GM12801 (cell line): Measurements from ENCODE around the gene CADPS.

ENCODE experiments used
- TF ChIP-seq, protein P1 (sequence below): IDR thresholded peaks from one replicate; pipeline ENCODE4 v1.5.1; 2011; ENCODE audit warnings: control low read depth; ENCODE audit not compliant: insufficient read length; ENCODE audit errors: extremely low read depth

Gene CADPS

DNA sequence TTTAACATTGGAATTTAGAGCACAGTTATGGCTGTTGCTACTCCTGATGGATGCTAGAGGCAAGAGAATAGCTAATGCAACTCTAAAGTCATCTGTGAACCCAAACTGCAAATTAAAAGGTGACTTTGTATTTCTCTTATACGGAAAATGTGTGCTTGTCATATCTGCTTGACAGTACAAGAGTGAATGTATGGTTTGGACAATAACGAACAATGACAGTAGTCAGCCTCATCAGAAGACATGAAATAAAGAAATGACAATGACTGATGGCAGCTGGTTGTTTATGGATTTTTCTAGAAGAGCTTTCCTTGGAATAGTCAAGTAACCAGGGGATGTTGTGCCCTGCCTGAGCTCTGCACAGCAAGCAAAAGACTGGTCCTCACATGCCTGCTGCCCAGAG lies 333.0 kb downstream of the CADPS start:
- TF ChIP-seq, protein P1, sequence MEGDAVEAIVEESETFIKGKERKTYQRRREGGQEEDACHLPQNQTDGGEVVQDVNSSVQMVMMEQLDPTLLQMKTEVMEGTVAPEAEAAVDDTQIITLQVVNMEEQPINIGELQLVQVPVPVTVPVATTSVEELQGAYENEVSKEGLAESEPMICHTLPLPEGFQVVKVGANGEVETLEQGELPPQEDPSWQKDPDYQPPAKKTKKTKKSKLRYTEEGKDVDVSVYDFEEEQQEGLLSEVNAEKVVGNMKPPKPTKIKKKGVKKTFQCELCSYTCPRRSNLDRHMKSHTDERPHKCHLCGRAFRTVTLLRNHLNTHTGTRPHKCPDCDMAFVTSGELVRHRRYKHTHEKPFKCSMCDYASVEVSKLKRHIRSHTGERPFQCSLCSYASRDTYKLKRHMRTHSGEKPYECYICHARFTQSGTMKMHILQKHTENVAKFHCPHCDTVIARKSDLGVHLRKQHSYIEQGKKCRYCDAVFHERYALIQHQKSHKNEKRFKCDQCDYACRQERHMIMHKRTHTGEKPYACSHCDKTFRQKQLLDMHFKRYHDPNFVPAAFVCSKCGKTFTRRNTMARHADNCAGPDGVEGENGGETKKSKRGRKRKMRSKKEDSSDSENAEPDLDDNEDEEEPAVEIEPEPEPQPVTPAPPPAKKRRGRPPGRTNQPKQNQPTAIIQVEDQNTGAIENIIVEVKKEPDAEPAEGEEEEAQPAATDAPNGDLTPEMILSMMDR = no peak

DNA sequence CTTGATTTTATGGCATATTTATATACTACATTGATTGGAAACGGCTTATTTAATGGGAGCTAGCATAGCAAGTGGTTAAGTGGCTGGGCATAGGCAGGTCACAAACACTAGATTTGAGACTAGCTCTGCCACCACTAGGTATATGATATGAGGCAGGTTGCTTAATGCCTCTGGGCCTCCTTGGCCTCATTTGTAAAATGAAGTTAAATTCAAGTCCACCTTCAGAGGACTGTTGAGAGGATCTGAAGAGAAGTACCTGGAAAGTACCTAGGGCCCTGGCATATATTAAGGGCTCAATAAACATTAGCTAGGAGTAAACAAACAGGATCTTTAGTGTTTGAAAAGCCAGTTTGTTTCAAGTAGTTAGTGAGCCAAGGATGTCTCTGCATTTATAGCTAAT lies 335.5 kb downstream of the CADPS start:
- TF ChIP-seq, protein P1 = no peak

DNA sequence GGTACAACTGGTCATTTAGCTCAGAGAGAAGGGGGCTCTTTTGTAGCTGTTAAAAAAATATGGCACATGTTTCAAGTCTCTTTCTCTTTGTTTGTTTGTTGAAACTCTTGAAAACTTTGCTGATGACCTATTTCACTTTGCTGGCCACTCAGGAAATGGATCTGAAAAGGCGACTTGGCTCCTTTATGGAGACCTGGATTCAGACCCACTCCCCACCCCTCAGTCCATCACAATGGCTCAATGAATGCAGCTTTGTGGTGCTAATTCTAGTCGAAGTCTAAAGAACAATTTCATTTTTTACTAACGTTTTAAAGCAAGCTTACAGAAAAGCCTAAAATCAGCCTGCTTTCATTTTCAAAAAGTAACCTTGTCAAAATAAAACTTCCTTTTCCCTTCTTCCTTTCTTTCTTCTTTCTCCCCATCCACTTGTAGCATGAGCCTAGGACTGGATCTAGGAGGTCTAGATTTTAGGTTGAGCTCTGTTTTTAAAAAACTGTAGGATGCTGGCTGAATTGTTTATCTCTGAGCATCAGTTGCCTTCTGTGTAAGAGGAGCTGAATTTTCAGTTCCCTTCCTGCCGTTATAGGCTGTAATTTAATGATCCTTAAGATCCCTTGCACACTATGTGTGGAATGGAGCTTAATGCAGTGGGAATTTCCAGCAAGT lies 336.4 kb downstream of the CADPS start:
- TF ChIP-seq, protein P1 = no peak

DNA sequence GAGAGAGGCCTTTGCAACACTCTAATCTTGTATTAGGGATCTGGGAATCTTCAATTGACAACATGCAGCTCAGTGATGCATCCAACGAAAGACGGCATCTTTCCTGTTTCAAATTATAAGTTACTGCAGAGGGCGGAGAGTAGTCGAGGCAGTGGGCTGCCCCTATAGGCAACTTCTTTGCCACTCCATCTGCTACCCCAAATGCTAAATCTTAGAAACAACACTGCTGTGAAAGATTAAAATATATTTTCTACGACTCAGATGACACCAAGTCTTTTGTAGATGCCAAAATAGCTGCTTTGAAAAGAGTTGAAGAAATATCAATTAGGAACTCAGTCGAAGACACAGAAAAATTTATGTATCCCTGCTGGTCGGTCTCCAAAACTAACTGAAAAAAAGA lies 340.9 kb downstream of the CADPS start:
- TF ChIP-seq, protein P1 = no peak

DNA sequence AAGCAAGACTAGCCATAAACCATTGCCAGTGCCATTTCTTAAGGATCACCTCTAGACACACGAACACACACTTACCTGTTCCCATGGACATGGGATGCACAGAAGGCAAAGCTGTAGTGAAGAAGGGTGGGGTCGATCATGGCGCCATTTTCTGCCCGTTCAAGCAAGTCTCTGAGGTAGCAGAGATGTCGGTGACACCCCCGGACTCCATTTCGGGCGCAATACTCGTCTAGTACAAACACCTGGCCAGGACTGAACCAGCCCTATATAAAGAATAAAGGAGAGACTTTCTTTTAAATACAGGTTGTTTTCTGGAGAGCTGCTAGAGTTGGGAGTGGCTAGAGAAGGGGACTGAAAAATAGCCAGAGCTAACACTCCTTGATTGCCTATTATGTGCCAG lies 342.4 kb downstream of the CADPS start:
- TF ChIP-seq, protein P1 = no peak

DNA sequence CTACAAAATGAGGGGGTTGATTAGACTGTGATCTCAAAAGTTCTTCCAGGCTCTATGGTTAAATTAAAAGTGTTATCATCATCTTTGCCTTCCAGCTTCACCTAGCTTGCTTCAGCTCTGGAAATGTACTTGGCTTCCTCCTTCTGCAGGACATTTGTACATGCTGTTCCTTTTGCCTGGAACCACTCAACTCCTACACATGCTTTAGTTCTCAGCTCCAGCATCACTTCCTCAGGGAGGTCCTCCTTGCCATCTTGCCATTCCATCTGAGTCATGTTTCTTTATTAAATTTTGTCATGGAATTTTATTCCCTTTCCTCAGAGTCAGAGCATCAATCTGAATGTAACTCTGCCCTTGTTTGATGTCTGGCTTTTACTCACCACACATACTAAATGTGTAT lies 343.2 kb downstream of the CADPS start:
- TF ChIP-seq, protein P1 = no peak

DNA sequence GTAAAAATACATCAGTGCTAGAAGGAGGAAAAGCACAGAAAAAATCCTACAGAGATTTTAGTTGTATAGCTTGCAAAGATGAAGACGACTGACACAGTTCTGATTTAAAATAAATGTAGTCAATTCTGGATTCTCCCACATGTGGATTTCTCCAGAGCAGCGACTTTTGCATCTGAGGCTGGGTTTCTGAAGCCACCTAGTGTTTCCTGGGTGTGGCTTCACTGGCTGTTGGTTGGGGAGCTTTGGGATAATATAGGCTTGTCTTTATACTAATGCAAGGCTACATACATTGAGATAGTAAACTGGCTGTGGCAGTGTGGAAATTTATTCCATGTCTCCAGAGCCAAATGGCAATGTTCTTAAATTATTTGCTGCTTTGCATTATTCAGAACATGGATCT lies 343.7 kb downstream of the CADPS start:
- TF ChIP-seq, protein P1 = no peak

DNA sequence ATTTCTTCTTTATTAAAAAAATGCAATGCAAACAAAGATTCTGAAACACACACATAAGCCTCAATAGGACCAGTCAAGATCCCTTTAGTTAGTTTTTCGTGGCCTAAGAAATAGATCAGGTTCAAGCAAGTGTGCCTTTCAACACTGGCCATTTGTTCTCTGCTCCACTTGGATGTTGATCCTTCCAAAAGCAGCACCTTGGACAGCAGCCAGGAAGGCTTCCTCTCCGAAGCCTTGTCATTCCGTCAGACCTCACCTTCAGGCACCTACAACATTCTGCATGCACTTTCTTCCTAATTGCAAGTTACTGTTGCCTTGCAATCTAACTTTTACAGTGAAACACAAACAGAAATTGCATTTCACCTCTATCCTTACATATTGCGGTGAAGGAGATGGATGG lies 346.0 kb downstream of the CADPS start:
- TF ChIP-seq, protein P1 = no peak
